K562 (cell line): ENCODE data around the gene ADSS2. TPM values are rescaled to one million over a fixed set of nuclear protein-coding genes. Genes with fewer than 3 reads are reported as not detected.

Experiments used
- ATF2 ChIP-seq: sonication (generic); formaldehyde crosslinking; IDR thresholded peaks from 2 replicates; pipeline ENCODE4 v1.8.1; 2022; ENCODE audit warnings: missing genetic modification reagents
- FOXJ3 ChIP-seq: sonication (generic); formaldehyde crosslinking; IDR thresholded peaks from 2 replicates; pipeline ENCODE4 v1.4.0; 2020; ENCODE audit warnings: mild to moderate bottlenecking, missing genetic modification reagents
- HDAC1 ChIP-seq, 2 experiments: fragments of 450-650 bp; IDR thresholded peaks; 2 replicates each; pipeline ENCODE4 v1.6.1; 2016 to 2017; ENCODE audit warnings: inconsistent platforms in 1 of 2, mild to moderate bottlenecking in 1 of 2, moderate library complexity in 1 of 2
- MEIS2 ChIP-seq: fragments of 450-650 bp; IDR thresholded peaks from 2 replicates; pipeline ENCODE4 v1.6.1; 2014; ENCODE audit warnings: mild to moderate bottlenecking; ENCODE audit not compliant: partially characterized antibody
- NFATC3 ChIP-seq: fragments of 450-650 bp; IDR thresholded peaks from 2 replicates; pipeline ENCODE4 v1.6.1; 2017; ENCODE audit warnings: mild to moderate bottlenecking
- NONO ChIP-seq, 2 experiments: fragments of 200-400 bp in 1 of 2; fragments of 450-650 bp in 1 of 2; formaldehyde crosslinking in 1 of 2; IDR thresholded peaks; 2 replicates each; pipeline ENCODE4 v1.6.1; 2017; ENCODE audit warnings: low read depth in 2 of 2, mild to moderate bottlenecking in 2 of 2, moderate library complexity in 2 of 2, low read length in 1 of 2
- PHF20 ChIP-seq: fragments of 450-650 bp; IDR thresholded peaks from 2 replicates; pipeline ENCODE4 v1.6.1; 2018; ENCODE audit not compliant: partially characterized antibody
- POLR2B ChIP-seq: fragments of 450-650 bp; IDR thresholded peaks from 2 replicates; pipeline ENCODE4 v1.6.1; 2018; ENCODE audit warnings: low read depth; ENCODE audit not compliant: partially characterized antibody
- SETDB1 ChIP-seq: IDR thresholded peaks from one replicate; pipeline ENCODE4 v1.6.1; 2012; ENCODE audit warnings: low read length, control low read depth, inconsistent platforms
- SIX5 ChIP-seq, 2 experiments: IDR thresholded peaks; 2 replicates each; pipeline ENCODE4 v1.6.1; 2011; ENCODE audit warnings: low read length in 2 of 2, borderline replicate concordance in 1 of 2, low read depth in 1 of 2, mild to moderate bottlenecking in 1 of 2, moderate library complexity in 1 of 2; ENCODE audit not compliant: insufficient read depth in 1 of 2
- TAF9B ChIP-seq: fragments of 450-650 bp; IDR thresholded peaks from 2 replicates; pipeline ENCODE4 v1.6.1; 2018; ENCODE audit warnings: mild to moderate bottlenecking; ENCODE audit not compliant: partially characterized antibody
- THAP12 ChIP-seq: fragments of 250-450 bp; sonication (Bioruptor Pico); IDR thresholded peaks from 2 replicates; pipeline ENCODE4 v1.9.0; 2021; ENCODE audit warnings: mild to moderate bottlenecking, inconsistent platforms
- THRAP3 ChIP-seq: fragments of 450-650 bp; IDR thresholded peaks from 2 replicates; pipeline ENCODE4 v1.6.1; 2016; ENCODE audit warnings: mild to moderate bottlenecking, inconsistent platforms, borderline replicate concordance
- ZC3H4 ChIP-seq: sonication (generic); formaldehyde crosslinking; IDR thresholded peaks from 2 replicates; pipeline ENCODE4 v1.9.0; 2021; ENCODE audit warnings: missing genetic modification reagents, borderline replicate concordance
- ZC3H8 ChIP-seq: fragments of 450-650 bp; IDR thresholded peaks from 2 replicates; pipeline ENCODE4 v1.6.1; 2017
- polyA plus RNA-seq, 8 experiments: library from polyadenylated mRNA; depleted of rRNA in 4 of 8; stranded (reverse) in 5 of 8; unstranded in 3 of 8; fragments of >200 nt; fragmentation: Nextera tagmentation in 2 of 8; fragmentation: Illumina TruSeq in 1 of 8; extraction: Ambion mirVana in 2 of 8; extraction: Trizol in 1 of 8; gene quantifications; 2 replicates each; pipeline versions ENCODE4 v1.2.1 to v1.2.3, GENCODE V29; 2011 to 2014; ENCODE audit warnings: inconsistent platforms in 1 of 8, missing spikeins in 1 of 8
- total RNA-seq, 7 experiments: library from RNA; depleted of rRNA in 6 of 7; stranded (reverse); fragments of >200 nt in 6 of 7; fragmentation: Illumina TruSeq in 2 of 7; extraction: Trizol in 2 of 7; gene quantifications; 2 replicates each; pipeline versions ENCODE4 v1.2.1 to v1.2.3, GENCODE V29; 2011 to 2021; ENCODE audit warnings: low replicate concordance in 1 of 7
- TF ChIP-seq, protein P1 (sequence below): sonication (generic); formaldehyde crosslinking; IDR thresholded peaks from 2 replicates; pipeline ENCODE4 v1.8.1; 2023; ENCODE audit warnings: missing genetic modification reagents, mild to moderate bottlenecking, borderline replicate concordance
- TF ChIP-seq, protein P2 (sequence below): fragments of 250-450 bp; sonication (Bioruptor Pico); IDR thresholded peaks from 2 replicates; pipeline ENCODE4 v1.5.0; 2020; ENCODE audit warnings: mild to moderate bottlenecking
- TF ChIP-seq, protein P3 (sequence below): fragments of 250-450 bp; sonication (Bioruptor Pico); IDR thresholded peaks from 2 replicates; pipeline ENCODE4 v1.8.0; 2021; ENCODE audit warnings: borderline replicate concordance, mild to moderate bottlenecking, moderate library complexity; ENCODE audit not compliant: poor library complexity, severe bottlenecking

Gene ADSS2
- total and polyA plus RNA-seq, 9 of the 15 experiments (the other 6 are each of a cell fraction or from before 2014, with no cell fraction given): 8.8 to 63.8 (median 59.4) TPM

DNA sequence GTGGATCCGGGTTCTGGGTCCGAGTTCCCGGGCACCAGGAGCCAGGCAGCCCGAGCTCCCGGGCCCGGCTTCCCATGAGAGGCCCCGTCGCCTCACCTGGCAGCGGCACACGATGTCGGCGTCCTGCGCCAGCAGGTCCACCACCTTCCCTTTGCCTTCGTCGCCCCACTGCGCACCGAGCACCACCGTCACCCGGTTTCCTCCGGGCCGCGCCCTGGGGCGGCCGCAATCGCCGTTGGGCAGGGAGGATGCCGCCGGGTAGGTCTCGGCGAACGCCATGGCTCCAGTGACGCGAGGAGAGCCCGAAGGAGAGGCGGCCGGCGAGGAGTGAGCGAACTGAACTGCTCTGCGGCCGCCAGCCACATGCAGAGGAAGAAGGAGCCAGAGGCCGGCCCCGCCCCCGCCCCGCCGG is at the start of gene ADSS2 (continued):
- TF ChIP-seq, protein P1, sequence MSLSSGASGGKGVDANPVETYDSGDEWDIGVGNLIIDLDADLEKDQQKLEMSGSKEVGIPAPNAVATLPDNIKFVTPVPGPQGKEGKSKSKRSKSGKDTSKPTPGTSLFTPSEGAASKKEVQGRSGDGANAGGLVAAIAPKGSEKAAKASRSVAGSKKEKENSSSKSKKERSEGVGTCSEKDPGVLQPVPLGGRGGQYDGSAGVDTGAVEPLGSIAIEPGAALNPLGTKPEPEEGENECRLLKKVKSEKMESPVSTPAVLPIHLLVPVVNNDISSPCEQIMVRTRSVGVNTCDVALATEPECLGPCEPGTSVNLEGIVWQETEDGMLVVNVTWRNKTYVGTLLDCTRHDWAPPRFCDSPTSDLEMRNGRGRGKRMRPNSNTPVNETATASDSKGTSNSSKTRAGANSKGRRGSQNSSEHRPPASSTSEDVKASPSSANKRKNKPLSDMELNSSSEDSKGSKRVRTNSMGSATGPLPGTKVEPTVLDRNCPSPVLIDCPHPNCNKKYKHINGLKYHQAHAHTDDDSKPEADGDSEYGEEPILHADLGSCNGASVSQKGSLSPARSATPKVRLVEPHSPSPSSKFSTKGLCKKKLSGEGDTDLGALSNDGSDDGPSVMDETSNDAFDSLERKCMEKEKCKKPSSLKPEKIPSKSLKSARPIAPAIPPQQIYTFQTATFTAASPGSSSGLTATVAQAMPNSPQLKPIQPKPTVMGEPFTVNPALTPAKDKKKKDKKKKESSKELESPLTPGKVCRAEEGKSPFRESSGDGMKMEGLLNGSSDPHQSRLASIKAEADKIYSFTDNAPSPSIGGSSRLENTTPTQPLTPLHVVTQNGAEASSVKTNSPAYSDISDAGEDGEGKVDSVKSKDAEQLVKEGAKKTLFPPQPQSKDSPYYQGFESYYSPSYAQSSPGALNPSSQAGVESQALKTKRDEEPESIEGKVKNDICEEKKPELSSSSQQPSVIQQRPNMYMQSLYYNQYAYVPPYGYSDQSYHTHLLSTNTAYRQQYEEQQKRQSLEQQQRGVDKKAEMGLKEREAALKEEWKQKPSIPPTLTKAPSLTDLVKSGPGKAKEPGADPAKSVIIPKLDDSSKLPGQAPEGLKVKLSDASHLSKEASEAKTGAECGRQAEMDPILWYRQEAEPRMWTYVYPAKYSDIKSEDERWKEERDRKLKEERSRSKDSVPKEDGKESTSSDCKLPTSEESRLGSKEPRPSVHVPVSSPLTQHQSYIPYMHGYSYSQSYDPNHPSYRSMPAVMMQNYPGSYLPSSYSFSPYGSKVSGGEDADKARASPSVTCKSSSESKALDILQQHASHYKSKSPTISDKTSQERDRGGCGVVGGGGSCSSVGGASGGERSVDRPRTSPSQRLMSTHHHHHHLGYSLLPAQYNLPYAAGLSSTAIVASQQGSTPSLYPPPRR: 0 out of 2 replicates have a peak, but pooled peaks have one; percentile 67
- TF ChIP-seq ZC3H8: no peak
- no peak for TF ChIP-seq SIX5 (IDR thresholded peaks at IDR 0.05; ENCODE audit: borderline replicate concordance in 1 of 2, insufficient read depth in 1 of 2, low read depth in 1 of 2, low read length in 2 of 2)
- peak; percentile 50 for TF ChIP-seq PHF20
- TF ChIP-seq, protein P2, sequence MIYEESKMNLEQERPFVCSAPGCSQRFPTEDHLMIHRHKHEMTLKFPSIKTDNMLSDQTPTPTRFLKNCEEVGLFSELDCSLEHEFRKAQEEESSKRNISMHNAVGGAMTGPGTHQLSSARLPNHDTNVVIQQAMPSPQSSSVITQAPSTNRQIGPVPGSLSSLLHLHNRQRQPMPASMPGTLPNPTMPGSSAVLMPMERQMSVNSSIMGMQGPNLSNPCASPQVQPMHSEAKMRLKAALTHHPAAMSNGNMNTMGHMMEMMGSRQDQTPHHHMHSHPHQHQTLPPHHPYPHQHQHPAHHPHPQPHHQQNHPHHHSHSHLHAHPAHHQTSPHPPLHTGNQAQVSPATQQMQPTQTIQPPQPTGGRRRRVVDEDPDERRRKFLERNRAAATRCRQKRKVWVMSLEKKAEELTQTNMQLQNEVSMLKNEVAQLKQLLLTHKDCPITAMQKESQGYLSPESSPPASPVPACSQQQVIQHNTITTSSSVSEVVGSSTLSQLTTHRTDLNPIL (CRISPR knock-in tag): no peak
- TF ChIP-seq MEIS2: no peak
- TF ChIP-seq NFATC3: no peak
- TF ChIP-seq ZC3H4 (CRISPR knock-in tag): peak; percentile 87; the same call in 1 of the 2 replicates
- TF ChIP-seq, protein P3, sequence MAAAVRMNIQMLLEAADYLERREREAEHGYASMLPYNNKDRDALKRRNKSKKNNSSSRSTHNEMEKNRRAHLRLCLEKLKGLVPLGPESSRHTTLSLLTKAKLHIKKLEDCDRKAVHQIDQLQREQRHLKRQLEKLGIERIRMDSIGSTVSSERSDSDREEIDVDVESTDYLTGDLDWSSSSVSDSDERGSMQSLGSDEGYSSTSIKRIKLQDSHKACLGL: no peak
- TF ChIP-seq TAF9B: peak; percentile 69
- no peak; the same call in 1 of the 2 replicates for TF ChIP-seq ATF2
- no peak for TF ChIP-seq THRAP3
- TF ChIP-seq THAP12 (CRISPR knock-in tag): peak; percentile 84
- TF ChIP-seq POLR2B: peak; percentile 85
- no peak for TF ChIP-seq SETDB1
- peak; percentile 75 to 91; a peak in 3 of 4 replicates for TF ChIP-seq NONO (IDR thresholded peaks at IDR 0.05; ENCODE audit: low read depth in 2 of 2, low read length in 1 of 2)
- TF ChIP-seq FOXJ3 (CRISPR knock-in tag): no peak
- peak in 1 of 2 experiments; percentile 87; a peak in 2 of 4 replicates for TF ChIP-seq HDAC1 (IDR thresholded peaks at IDR 0.05)
